GM12874 (cell line): Measurements from ENCODE around the gene VPS9D1.

Experiments used
- CTCF ChIP-seq: IDR thresholded peaks from 2 replicates; pipeline ENCODE4 v1.5.1; 2011; ENCODE audit warnings: low read depth, mild to moderate bottlenecking, control low read depth, low read length, moderate library complexity; ENCODE audit not compliant: insufficient read depth

VPS9D1 gene

GRCh38 chr16:89712274-89712781 is 8.4 kb downstream of the VPS9D1 start:
- no peak for TF ChIP-seq CTCF

GRCh38 chr16:89711601-89712273 is 9.0 kb downstream of the VPS9D1 start:
- TF ChIP-seq CTCF = no peak

- TF ChIP-seq CTCF = no peak
Measured at GRCh38 chr16:89710709-89711564, 9.8 kb downstream of the VPS9D1 start.

GRCh38 chr16:89709716-89710432 is 10.8 kb downstream of the VPS9D1 start:
- no peak for TF ChIP-seq CTCF

GRCh38 chr16:89709166-89709565 is 11.5 kb downstream of the VPS9D1 start:
- TF ChIP-seq CTCF = no peak

GRCh38 chr16:89708481-89708931 is 12.2 kb downstream of the VPS9D1 start:
- TF ChIP-seq CTCF = no peak

- no peak for TF ChIP-seq CTCF
Measured at GRCh38 chr16:89707695-89708094, 13.0 kb downstream of the VPS9D1 start.
